Endothelial cell of umbilical vein (primary cell): ENCODE results near the gene NTRK1. TPM values are rescaled to one million over a fixed set of nuclear protein-coding genes. Genes with fewer than 3 reads are reported as not detected.

ENCODE experiments used
- BruUV-seq: library from RNA; stranded (reverse); fragments of 400-500 nt; replicated peaks from 2 replicates; lab custom pipeline; 2021; lab: Mats Ljungman, UMichigan
- CTCF ChIA-PET: fragments of 300-600, 350-600 bp; sonication (Branson Sonifier 250); formaldehyde crosslinking; loops from one replicate; lab custom pipeline; 2021; ENCODE audit warnings: antibody characterized with exemption, inconsistent platforms; lab: Charles Lee
- POLR2A ChIA-PET: fragments of 300-600, 350-600 bp; sonication (Branson Sonifier 250); formaldehyde crosslinking; loops from one replicate; lab custom pipeline; 2021; ENCODE audit warnings: antibody characterized with exemption, inconsistent platforms; lab: Charles Lee
- DNase-seq: peaks from one replicate; pipeline ENCODE4 v3.0.0-alpha.2; 2011; ENCODE audit warnings: low read depth, low spot score
- FAIRE-seq: peaks from 2 replicates; lab custom pipeline; 2011; peaks lifted over from hg19 to GRCh38; lab: Jason Lieb, UNC
- H2AFZ ChIP-seq: 2 replicates; pipeline ENCODE4 v1.6.0; 2012; ENCODE audit warnings: low read depth, low read length, control low read depth, inconsistent platforms
- H3K27ac ChIP-seq: 2 replicates; pipeline ENCODE4 v1.5.1; 2011; ENCODE audit warnings: low read depth, mild to moderate bottlenecking, control low read depth, low read length, moderate library complexity; ENCODE audit not compliant: insufficient read depth
- H3K27me3 ChIP-seq, 2 experiments: 2 replicates each; pipeline versions ENCODE4 v1.6.0 to v1.6.1; 2011; ENCODE audit warnings: low read length in 2 of 2, mixed read lengths in 1 of 2; ENCODE audit not compliant: control insufficient read depth in 2 of 2, insufficient read depth in 2 of 2
- H3K36me3 ChIP-seq, 2 experiments: 2 replicates in 1 of 2; 3 replicates in 1 of 2; pipeline ENCODE4 v1.5.1; 2011; ENCODE audit warnings: low read length in 2 of 2, mild to moderate bottlenecking in 1 of 2, moderate library complexity in 1 of 2; ENCODE audit not compliant: control insufficient read depth in 2 of 2, insufficient read depth in 2 of 2; ENCODE audit errors: extremely low read depth in 1 of 2
- H3K4me1 ChIP-seq: 3 replicates; pipeline ENCODE4 v1.5.1; 2011; ENCODE audit warnings: mild to moderate bottlenecking, low read length; ENCODE audit not compliant: control insufficient read depth, insufficient read depth; ENCODE audit errors: extremely low read depth
- H3K4me2 ChIP-seq: 2 replicates; pipeline ENCODE4 v1.6.1; 2011; ENCODE audit warnings: low read length, control low read depth, mixed read lengths; ENCODE audit not compliant: insufficient read depth
- H3K4me3 ChIP-seq, 3 experiments: fragments of 200-600 bp in 1 of 3; sonication (generic), shearing (Covaris generic) in 1 of 3; replicated peaks in 1 of 3; 2 replicates each; pipeline ENCODE4 v1.5.1; 2011 to 2016; ENCODE audit warnings: control low read depth in 3 of 3, low read length in 3 of 3, mild to moderate bottlenecking in 2 of 3, inconsistent platforms in 1 of 3, low read depth in 1 of 3, moderate library complexity in 1 of 3; ENCODE audit not compliant: insufficient read depth in 1 of 3
- H3K79me2 ChIP-seq: 2 replicates; pipeline ENCODE4 v1.6.0; 2012; ENCODE audit warnings: low read length, inconsistent platforms; ENCODE audit not compliant: control insufficient read depth, insufficient read depth
- H3K9ac ChIP-seq: replicated peaks from 2 replicates; pipeline ENCODE3; 2011; ENCODE audit warnings: low read length, control low read depth; ENCODE audit not compliant: insufficient read depth; ENCODE audit errors: extremely low read depth
- H3K9me1 ChIP-seq: replicated peaks from 3 replicates; pipeline ENCODE4 v1.6.0; 2011; ENCODE audit warnings: mild to moderate bottlenecking, low read length; ENCODE audit not compliant: control insufficient read depth, insufficient read depth; ENCODE audit errors: extremely low read depth
- H3K9me3 ChIP-seq: replicated peaks from 2 replicates; pipeline ENCODE4 v1.5.1; 2012; ENCODE audit warnings: low read length, inconsistent platforms; ENCODE audit not compliant: control insufficient read depth, insufficient read depth
- H4K20me1 ChIP-seq: replicated peaks from 2 replicates; pipeline ENCODE3; 2011; ENCODE audit warnings: mild to moderate bottlenecking, low read length; ENCODE audit not compliant: control insufficient read depth, insufficient read depth; ENCODE audit errors: extremely low read depth
- EZH2 ChIP-seq: IDR thresholded peaks from 2 replicates; pipeline ENCODE4 v1.6.1; 2012; ENCODE audit warnings: borderline replicate concordance, low read depth, mild to moderate bottlenecking, moderate library complexity, low read length, inconsistent platforms; ENCODE audit not compliant: severe bottlenecking
- FOS ChIP-seq: IDR thresholded peaks from 2 replicates; pipeline ENCODE4 v1.6.1; 2011; ENCODE audit warnings: mild to moderate bottlenecking, low read length, moderate library complexity, borderline replicate concordance; ENCODE audit not compliant: insufficient read depth
- GATA2 ChIP-seq: IDR thresholded peaks from 2 replicates; pipeline ENCODE4 v1.7.0; 2011; ENCODE audit warnings: low read depth, mild to moderate bottlenecking, moderate library complexity, mixed read lengths, low read length; ENCODE audit not compliant: insufficient read length, insufficient read depth
- JUN ChIP-seq: IDR thresholded peaks from 2 replicates; pipeline ENCODE4 v1.6.1; 2011; ENCODE audit warnings: borderline replicate concordance, low read depth; ENCODE audit not compliant: insufficient read length, insufficient read depth
- MAX ChIP-seq: IDR thresholded peaks from 2 replicates; pipeline ENCODE4 v1.6.1; 2011; ENCODE audit not compliant: insufficient read depth, insufficient read length
- MYC ChIP-seq: IDR thresholded peaks from one replicate; pipeline ENCODE4 v1.6.1; 2011; ENCODE audit warnings: mild to moderate bottlenecking, low read depth, low read length
- POLR2A ChIP-seq: IDR thresholded peaks from 2 replicates; pipeline ENCODE4 v1.6.1; 2012; ENCODE audit warnings: low read depth, mild to moderate bottlenecking, control low read depth, low read length
- POLR2AphosphoS5 ChIP-seq: IDR thresholded peaks from 2 replicates; pipeline ENCODE4 v1.6.1; 2012; ENCODE audit warnings: low read depth, mild to moderate bottlenecking, control low read depth, low read length, moderate library complexity; ENCODE audit not compliant: insufficient read depth
- dilution Hi-C: fragments of 300-500 bp; cut with MboI; formaldehyde crosslinking; loops from one replicate; pipeline ENCODE4 v1.15.0; 2019; ENCODE audit warnings: low sequenced_read_pairs; ENCODE audit not compliant: extremely low pct_ligation_motif_present
- intact Hi-C: fragments of 100-400 bp; cut with micrococcal nuclease; formaldehyde crosslinking; loops from one replicate; pipeline ENCODE4 v1.10.0; 2022
- polyA plus RNA-seq, 4 experiments: library from polyadenylated mRNA; depleted of rRNA in 3 of 4; stranded (reverse) in 3 of 4; unstranded in 1 of 4; fragments of >200 nt; gene quantifications; 2 replicates each; pipeline versions ENCODE4 v1.2.1 to v1.2.3, GENCODE V29; 2011 to 2012; ENCODE audit warnings: missing spikeins in 1 of 4
- total RNA-seq: library from RNA; stranded (reverse); gene quantifications from 2 replicates; pipeline ENCODE4 v1.2.3, GENCODE V29; 2021
- TF ChIP-seq, protein P1 (sequence below), 2 donors: IDR thresholded peaks; 1 replicate in 1 of 2; 2 replicates in 1 of 2; pipeline ENCODE4 v1.5.1; 2011; ENCODE audit warnings: low read length in 2 of 2, mild to moderate bottlenecking in 2 of 2, moderate library complexity in 2 of 2, control low read depth in 1 of 2, inconsistent platforms in 1 of 2, low read depth in 1 of 2; ENCODE audit not compliant: insufficient read depth in 1 of 2; ENCODE audit errors: extremely low read depth in 1 of 2

The NTRK1 gene
- total and polyA plus RNA-seq, 2 donors (not counting 3 experiments of a cell fraction or from before 2014, with no cell fraction given), result 0.07 TPM; not detected in 1

DNA sequence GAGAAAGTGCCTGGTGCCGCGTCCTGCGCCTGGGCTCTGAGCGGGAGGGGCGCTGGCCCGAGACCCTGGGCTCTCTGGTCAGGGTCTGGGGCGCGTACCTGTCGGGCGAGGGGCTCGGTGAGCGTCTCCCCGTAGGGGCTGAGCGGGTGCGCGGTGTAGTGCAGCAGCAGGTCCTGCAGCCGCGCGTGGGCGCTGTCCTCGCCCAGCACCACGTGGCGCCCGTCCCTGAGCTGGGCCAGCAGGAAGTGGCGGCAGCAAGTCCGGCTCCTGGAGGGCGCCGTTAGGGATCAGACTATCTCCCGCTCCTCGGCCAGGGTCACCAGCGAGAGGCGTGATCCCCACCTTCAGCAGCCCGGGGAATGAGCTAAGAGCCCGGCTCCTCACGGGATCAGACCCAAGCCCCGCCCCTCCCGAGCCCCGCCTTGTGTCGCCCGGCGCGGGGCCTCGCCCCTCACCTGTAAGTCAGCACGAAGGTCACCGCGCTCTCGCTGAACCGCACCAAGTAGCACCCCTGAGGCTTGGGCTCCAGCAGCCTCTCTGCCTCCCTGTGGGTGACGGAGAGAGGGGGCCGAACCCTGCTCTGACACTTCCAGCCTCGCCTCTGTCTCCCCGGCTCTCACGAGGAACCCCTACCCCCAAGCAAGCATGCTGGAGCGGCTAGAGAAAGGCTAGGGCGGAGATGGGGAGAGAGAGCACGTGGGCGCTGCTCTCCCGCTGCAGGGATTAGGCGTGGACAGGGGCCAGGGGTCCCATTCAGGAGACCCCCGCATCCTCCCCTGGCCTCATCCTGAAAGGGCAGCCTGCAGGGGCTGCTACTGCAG is 46.7 kb upstream of the NTRK1 start:
- H3K4me2 ChIP-seq, result peak overlapping the region; percentile 41
- intact Hi-C loops, result no loop called here
- peaks cover 33% of the 10 kb centered on the region for H3K4me1 ChIP-seq
- H3K9me3 ChIP-seq, result no peaks in the 10 kb centered on the region
- H3K79me2 ChIP-seq, result no peaks in the 10 kb centered on the region
- no peaks in the 10 kb centered on the region for H3K27me3 ChIP-seq
- ChIA-PET POLR2A (no interaction called here), CTCF (interaction anchor here (0.6 to 5.0 kb wide), 25 partner anchors 8 to 114 kb away, joined by 3 to 67 read pairs (median 5); partner anchors contain the start of genes INSRR, METTL25B, MRPL24 and NTRK1)
- no peaks in the 10 kb centered on the region for H4K20me1 ChIP-seq
- FAIRE-seq, result peak; percentile 79
- peak overlapping the region; percentile 78 for H2AFZ ChIP-seq
- BruUV-seq, result no TSS peak
- H3K9me1 ChIP-seq, result no peaks in the 10 kb centered on the region
- dilution Hi-C loops, result no loop called here
- H3K9ac ChIP-seq, result no peak overlapping the region
- peak overlapping the region; percentile 44 for H3K27ac ChIP-seq
- H3K36me3 ChIP-seq, result no peaks in the 10 kb centered on the region
- peak overlapping the region in 1 of 3 experiments; percentile 24 for H3K4me3 ChIP-seq
- TF ChIP-seq EZH2 (no peak), MYC (peak; percentile 98), FOS (no peak), POLR2A (no peak), MAX (peak; percentile 92), POLR2AphosphoS5 (no peak), GATA2 (no peak), JUN (no peak)
- TF ChIP-seq, protein P1, sequence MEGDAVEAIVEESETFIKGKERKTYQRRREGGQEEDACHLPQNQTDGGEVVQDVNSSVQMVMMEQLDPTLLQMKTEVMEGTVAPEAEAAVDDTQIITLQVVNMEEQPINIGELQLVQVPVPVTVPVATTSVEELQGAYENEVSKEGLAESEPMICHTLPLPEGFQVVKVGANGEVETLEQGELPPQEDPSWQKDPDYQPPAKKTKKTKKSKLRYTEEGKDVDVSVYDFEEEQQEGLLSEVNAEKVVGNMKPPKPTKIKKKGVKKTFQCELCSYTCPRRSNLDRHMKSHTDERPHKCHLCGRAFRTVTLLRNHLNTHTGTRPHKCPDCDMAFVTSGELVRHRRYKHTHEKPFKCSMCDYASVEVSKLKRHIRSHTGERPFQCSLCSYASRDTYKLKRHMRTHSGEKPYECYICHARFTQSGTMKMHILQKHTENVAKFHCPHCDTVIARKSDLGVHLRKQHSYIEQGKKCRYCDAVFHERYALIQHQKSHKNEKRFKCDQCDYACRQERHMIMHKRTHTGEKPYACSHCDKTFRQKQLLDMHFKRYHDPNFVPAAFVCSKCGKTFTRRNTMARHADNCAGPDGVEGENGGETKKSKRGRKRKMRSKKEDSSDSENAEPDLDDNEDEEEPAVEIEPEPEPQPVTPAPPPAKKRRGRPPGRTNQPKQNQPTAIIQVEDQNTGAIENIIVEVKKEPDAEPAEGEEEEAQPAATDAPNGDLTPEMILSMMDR (IDR thresholded peaks at IDR 0.05; ENCODE audit: extremely low read depth in 1 of 2, insufficient read depth in 1 of 2, low read depth in 1 of 2, low read length in 2 of 2), result peak; percentile 64 to 85
- DNase-seq, result peak; percentile 51
